Epithelial cell of prostate (primary cell): Measurements from ENCODE around the gene TUBGCP2.
"Not testable (repeated sequence)": the region's sequence is repeated elsewhere in the genome, so short reads cannot be mapped to it uniquely, and the experiment has no call there.

Experiments used
- DNase-seq: peaks from one replicate; pipeline ENCODE4 v3.0.0-alpha.2; 2011; ENCODE audit warnings: low read depth, low spot score
- H3K27ac ChIP-seq: fragments of 450-650 bp; 2 replicates; pipeline ENCODE4 v1.5.1; 2017; ENCODE audit warnings: mild to moderate bottlenecking

Gene TUBGCP2

DNA sequence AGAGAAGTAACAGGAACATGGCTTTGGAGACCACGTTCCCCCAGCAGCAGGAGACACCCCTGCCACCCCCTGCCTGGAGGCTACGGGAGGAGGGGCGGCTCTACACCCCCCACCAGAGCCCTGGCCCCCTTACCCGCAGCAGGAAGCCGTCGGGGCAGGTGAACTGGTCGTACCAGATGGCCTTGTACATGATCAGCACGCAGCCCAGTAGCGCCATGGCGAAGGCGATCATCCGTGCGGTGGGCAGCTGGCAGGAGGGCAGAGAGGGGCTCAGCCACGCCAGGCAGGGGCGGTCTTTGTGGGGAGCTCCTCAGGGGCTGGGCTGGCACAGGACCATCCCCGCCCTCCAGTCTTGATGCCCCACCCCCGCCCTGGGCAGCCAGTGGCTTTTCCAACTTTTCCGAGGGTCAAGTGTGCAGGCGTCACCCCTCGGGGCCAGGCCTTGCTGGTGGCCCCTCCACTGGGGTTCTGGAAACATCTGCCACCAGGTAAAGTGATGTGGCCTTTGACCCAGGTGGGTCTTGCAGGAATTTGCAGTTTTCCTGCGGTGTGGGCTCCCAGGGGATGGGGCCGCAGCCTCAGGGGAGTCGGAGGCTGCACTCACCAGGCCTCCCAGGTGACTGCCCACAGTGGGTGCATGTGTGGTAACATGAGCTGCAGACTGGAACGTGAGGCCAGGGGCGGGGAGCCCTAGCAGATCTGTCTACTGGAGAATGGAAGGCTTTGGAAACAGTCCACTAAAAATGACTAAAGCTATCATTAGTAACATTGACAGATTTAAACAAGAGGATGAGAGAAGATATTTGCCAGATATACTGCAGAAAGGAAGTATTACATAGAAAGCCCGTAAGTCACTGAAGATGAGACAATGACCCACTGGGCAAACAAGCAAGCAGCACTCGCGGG lies 18.3 kb upstream of the TUBGCP2 start:
- no peak overlapping the region for H3K27ac ChIP-seq
- DNase-seq: no peak

DNA sequence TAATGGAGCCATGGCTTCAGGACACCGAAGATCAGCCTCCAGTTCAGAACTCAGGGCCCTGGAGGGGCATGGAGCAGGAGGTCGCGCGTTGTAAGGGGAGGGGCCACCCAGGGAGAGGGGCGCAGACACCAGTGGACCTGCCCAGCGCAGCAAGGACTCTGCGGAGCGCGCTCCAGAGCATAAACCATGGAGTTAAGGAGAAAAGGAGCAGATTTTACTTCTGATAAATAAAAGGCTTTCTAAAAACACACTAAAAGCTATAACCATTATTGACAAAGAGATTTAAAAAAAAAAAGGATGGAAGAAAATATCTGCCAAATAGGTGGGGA lies 17.5 kb upstream of the TUBGCP2 start:
- no peak overlapping the region for H3K27ac ChIP-seq
- DNase-seq: no peak

DNA sequence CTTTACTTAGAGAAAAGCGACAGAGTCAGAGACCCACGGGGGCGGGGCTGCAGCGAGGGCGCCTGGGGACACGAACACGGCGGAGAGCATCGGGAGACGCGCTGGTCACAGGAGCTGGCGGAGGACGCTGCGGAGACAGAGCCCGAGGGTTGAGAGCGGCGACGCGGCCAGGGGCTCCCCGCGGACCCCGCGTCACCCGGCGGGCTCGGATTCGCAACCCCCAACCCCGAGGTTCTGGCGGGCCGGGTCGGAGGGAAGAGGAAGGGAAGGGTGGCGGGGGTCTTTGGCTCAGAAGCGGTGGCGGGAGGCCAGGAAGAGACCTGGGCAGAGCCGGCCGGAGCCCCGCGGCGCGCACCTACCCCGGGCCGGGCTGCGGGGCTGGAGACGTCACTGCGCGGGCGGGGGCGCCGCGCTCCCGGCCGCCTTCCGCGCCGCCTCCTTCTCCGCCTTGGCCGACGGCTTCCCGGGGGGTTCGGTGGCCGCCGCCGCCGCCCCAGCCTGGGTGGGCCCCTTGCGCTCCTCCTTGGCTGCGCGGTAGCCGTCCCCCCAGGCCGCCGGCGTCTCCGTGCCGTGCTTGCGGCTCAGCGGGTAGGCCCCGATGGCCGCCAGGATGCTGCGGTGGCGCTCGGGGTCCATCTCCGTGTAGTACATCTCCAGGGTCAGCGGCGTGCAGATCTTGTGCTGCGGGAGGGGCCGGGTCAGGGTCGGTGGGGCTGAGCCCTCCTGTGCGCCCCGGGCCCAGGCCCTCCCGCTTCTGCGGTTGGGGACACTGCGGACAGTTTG lies 17.0 kb upstream of the TUBGCP2 start:
- DNase-seq: no peak
- no peak overlapping the region for H3K27ac ChIP-seq

DNA sequence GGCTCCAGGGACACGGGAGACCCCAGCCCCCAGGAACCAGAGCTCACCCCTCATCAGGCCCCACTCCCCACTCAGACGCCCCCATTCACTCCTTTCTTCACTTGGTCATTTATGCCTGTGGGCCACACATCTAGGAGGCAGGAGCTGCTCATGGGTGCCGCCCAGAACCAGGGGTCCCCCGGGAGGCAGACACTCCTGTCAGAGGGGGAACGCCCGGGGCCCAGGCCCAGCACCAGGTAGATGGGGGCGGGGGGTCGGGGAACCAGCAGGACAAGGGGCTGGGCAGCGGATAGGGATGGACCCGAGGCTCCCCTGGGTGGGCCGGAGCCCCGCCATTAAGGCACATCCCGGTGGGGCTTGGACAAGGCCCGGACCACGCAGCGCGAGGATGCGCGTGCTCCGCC lies 16.2 kb upstream of the TUBGCP2 start:
- no peak overlapping the region for H3K27ac ChIP-seq
- DNase-seq: no peak

DNA sequence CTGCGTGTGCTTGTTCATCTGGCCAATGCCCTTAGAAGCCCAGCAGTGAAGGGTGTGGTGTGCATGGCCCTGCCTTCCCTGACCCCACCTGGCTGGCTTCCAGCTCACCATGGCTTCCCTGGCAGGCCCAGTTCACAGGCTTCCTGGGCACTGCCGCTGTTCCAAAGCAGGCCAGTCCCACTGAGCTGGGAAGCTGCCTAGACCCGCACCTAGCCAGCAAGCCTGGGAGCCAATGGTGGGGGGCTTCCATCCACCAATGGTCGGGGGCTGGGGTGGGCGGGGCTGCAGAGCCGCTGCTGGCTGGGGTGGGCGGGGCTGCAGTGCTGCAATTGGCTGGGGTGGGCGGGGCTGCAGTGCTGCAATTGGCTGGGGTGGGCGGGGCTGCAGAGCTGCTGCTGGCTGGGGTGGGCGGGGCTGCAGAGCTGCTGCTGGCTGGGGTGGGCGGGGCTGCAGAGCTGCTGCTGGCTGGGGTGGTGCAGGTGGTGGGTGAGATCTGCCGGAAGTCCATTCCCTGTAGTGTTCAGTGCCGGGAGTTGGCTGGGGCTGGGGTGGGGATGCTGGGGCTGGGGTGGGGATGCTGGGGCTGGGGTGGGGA lies 15.6 kb upstream of the TUBGCP2 start:
- no peak for DNase-seq
- H3K27ac ChIP-seq: no peak overlapping the region

DNA sequence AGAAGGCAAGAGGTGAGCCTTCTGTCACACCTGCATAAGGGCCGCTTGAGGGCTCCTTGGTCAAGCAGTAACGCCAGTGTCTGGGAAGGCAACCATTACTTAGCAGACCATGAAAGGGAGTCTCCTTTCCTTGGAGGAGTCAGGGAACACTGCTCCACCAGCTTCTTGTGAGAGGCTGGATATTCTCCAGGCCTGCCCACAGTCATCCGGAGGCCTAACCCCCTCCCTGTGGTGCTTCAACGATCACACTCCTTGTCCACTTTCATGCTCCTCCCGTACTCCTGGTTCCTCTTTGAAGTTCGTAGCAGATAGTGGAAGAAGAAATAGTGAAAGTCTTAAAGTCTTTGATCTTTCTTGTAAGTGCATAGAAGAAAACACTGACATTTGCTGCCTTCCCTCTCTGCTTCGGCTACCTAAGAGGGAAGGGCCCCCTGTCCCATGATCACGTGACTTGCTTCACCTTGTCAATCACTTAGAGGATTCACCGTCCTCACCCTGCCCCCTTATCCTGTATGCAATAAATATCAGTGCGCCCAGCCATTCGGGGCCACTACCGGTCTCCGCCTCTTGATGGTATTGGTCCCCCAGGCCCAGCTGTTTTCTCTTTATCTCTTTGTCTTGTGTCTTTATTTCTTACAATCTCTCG lies 13.5 kb upstream of the TUBGCP2 start:
- not testable (repeated sequence) for DNase-seq, H3K27ac ChIP-seq

DNA sequence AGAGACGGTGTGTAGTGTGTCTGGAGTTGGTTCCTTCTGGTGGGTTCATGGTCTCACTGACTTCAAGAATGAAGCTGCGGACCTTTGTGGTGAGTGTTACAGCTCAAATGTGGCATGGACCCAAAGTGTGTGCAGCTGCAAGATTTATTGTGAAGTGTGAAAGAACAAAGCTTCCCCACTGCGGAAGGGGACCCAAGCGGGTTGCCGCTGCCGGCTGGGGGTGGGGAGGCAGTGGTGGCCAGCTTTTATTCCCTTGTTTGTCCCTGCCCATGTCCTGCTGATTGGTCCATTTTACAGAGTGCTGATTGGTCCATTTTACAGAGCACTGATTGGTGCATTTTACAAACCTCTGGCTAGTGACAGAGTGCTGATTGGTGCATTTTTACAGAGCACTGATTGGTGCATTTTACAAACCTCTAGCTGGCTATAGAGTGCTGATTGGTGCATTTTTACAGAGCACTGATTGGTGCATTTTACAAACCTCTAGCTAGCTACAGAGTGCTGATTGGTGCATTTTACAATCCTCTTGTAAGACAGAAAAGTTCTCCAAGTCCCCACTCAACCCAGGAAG lies 12.3 kb upstream of the TUBGCP2 start:
- not testable (repeated sequence) for DNase-seq, H3K27ac ChIP-seq

DNA sequence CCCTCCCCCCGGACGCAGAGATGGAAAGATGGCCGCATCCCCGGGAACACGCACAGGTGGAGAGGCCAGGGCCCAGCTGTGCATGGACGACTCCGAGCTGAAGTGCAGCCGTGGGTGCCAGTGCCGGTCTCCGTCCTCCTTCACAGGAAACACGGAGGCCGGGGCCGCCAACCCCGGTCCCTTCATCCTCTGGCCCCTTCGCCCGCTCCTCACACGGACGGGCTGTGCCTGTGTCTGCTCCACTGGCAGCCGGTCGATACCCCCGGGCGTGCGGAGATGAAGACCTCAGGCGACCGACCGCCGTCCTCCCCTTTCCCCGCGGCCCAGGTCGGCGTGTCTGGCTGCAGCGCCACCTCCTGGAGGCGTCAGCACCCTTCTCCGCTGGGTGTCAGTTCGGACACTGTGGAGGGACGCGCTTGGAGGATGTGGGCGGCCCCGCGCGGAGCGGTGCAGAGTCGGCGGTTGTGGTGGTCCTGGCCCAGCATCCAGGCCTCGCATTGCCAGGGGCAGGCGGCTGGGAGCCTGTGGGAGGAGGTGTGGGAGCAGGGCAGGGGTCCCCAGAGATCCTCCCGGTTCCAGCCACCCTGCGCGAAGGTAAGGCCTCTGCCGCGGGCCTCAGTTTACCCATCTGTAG lies 9.9 kb upstream of the TUBGCP2 start:
- no peak overlapping the region for H3K27ac ChIP-seq
- no peak for DNase-seq

DNA sequence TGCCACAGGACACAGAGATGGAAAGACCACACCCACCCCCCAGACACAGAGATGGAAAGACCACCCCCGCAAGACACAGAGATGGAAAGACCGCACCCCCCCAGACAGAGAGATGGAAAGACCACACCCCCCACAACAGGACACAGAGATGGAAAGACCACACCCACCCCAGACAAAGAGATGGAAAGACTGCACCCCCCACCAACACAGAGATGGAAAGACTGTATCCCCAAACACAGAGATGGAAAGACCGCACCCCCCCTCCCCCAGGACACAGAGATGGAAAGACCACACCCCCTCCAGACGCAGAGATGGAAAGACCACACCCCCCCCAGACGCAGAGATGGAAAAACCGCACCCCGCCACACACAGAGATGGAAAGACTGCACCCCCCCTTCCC lies 8.1 kb upstream of the TUBGCP2 start:
- no peak for DNase-seq

DNA sequence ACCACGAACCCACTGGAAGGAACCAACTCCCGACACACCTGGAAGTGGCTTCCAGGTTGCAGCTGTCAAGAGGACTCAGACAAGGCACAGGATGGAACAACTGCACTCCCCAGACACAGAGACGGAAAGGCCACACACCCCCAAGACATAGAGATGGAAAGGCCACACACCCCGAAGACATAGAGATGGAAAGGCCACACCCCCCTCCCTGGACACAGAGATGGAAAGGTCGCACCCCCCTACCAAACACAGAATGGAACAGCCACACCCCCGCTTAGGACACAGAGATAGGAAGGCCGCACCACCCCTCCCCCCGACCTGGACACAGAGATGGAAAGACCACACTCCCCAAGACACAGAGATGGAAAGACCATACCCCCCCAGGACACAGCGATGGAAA lies 7.6 kb upstream of the TUBGCP2 start:
- no peak overlapping the region for H3K27ac ChIP-seq
- no peak for DNase-seq

More for the DNA sequence above, 8.1 kb upstream of the TUBGCP2 start:
- H3K27ac ChIP-seq: no peak overlapping the region

DNA sequence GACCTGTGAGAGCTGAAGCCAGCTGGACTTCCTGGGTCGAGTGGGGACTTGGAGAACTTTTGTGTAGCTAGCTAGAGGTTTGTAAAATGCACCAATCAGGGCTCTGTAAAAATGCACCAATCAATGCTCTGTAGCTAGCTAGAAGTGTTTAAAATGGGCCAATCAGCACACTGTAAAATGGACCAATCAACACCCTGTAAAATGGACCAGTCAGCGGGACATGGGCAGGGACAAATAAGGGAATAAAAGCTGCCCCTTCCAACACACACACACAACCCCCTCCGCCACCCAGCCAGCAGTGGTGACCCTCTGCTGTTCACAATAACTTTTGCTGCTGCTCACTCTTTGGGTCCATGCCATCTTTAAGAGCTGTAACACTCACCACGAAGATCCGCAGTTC lies 7.2 kb upstream of the TUBGCP2 start:
- DNase-seq: no peak
- H3K27ac ChIP-seq: no peak overlapping the region

DNA sequence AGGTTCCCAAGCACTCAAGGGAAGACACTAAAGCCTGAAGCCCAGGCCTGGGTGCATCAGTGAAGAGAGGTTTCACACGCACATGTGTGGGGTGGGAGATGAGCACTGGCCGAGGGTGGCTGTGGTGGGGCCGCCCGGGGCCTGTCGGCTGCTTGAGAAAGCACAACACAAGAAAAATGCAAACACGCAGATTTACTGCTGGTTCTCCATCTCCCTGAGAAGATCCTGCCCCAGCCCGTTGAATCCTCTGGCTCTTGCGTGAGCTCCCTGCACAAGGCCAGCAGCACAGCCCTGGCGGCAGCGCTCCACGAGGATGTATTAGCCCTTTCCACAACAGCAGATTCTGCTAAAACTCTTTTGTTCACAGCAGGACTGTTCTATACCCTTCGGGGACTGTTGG lies 6.2 kb upstream of the TUBGCP2 start:
- no peak for DNase-seq
- no peak overlapping the region for H3K27ac ChIP-seq

DNA sequence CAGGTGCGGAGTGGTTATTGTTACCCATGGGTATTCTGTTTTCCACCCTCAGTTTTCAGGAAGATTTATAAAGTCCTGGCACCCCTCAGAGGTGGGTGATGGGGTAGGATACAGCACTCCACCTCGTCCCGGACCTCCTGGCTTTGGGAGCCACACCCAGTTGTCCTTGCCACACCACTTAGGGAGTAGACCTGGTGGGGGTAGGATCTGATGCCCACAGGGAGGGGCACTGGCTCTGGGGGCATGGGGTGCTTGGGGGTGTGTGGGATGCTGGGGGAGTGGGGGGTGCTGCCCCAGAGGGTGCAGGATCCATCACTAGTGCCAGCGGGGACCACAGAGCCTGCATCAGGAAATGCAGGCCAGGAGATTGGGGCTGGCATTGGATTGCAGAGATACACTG lies 4.5 kb upstream of the TUBGCP2 start:
- DNase-seq: no peak
- no peak overlapping the region for H3K27ac ChIP-seq

DNA sequence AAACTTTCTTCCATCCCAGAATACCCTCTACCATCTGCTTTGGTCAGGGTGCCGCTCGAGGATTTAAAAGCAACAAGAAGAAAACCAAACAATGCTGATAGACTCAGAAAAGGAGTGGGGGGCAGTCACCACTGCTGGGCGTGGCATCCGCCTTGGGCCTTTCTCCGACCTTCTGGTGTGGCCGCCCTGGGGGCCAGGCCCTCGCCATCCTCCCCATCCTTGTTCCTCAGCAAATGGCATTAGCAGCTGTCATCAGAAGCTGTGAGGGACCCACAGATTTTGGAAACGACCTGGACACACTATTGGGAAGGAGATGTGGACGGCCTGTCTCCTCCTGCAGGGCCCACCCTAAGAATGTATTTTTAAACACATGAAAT lies 4.1 kb upstream of the TUBGCP2 start:
- DNase-seq: no peak
- H3K27ac ChIP-seq: no peak overlapping the region

DNA sequence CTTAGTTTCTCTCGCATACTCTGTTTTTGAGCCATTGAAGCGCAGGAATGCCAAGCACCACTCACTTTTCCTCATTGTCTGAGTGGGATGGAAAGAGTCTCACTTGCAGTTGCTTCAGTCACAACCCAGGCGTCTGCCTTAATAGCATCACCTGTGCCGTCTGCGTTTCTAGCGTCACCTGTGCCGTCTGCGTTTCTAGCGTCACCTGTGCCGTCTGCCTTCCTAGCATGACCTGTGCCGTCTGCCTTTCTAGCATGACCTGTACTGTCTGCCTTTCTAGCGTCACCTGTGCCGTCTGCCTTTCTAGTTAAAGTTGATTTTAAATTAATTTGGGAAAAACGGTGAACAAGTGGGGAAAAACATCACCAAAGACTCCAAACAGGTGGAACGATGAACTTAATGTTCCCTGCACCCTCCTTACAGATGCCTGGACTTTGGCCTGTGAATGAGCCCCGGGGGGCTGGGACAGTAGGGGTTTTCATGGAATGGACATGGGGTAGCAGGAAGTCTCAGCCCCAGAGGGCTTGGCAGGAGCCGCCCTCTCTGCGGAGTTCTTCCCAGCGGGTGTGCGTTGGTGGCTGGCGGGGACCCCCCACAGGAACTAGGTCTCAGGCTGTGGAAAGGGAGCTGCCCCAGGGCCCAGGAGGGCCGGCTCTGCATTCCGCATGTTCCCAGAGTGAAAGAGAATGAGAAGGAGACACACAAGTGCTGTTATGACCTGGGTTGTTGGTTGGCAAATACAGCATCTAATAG lies 3.5 kb upstream of the TUBGCP2 start:
- no peak overlapping the region for H3K27ac ChIP-seq
- DNase-seq: no peak

DNA sequence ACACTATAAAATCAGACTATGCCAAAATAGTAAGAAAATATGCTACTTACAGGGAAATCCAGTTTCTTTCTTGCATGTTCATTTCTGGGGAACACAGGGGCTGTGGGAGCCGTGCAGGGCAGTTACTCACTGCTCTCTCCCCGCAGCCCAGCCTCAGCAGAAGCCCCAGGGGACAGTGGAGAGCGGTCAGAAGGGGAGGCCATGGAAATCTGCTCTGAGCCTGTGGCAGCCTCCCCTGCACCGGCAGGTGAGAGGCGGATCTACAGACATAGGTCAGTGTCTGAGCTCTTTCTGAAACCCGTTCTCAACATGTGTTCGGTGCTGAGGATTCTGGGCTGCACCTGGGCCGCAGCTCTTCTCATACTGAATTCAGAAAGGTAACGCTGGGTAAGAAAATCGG lies 2.9 kb upstream of the TUBGCP2 start:
- no peak for DNase-seq

DNA sequence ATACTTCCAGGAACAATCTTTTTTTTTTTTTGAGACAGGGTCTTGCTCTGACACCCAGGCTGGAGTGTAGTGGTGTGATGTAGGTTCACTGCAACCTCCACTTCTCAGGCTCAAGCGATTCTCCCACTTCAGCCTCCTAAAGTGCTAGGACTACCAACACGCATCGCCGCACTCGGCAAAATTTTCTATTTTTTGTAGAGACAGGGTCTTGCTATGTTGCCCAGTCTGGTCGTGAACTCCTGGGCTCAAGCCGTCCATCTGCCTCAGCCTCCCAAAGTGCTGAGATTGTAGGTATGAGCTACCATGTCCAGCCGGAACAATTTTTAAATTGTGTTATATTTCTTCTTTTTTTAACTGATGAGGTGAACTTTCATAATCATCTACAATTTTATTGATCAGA lies 2.1 kb upstream of the TUBGCP2 start:
- H3K27ac ChIP-seq: no peak overlapping the region
- no peak for DNase-seq

More for the DNA sequence above, 2.9 kb upstream of the TUBGCP2 start:
- no peak overlapping the region for H3K27ac ChIP-seq

DNA sequence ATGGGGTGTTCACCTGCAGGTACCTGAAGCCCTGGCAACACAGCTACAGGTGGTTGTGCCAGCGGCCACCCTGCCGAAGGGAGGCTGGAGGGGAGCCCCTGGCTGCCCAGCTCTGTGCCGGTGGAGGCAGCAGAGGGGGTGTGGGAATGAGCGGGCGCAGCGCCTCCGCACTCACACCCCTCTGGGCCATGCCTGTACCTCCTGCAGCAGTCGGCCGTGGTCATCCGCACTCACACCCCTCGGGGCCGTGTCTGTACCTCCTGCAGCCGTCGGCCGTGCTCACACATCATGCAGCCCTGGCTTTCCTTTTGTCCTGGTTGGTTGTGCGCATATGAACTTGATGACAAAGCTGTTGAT lies 1.7 kb upstream of the TUBGCP2 start:
- DNase-seq: no peak
- no peak overlapping the region for H3K27ac ChIP-seq

DNA sequence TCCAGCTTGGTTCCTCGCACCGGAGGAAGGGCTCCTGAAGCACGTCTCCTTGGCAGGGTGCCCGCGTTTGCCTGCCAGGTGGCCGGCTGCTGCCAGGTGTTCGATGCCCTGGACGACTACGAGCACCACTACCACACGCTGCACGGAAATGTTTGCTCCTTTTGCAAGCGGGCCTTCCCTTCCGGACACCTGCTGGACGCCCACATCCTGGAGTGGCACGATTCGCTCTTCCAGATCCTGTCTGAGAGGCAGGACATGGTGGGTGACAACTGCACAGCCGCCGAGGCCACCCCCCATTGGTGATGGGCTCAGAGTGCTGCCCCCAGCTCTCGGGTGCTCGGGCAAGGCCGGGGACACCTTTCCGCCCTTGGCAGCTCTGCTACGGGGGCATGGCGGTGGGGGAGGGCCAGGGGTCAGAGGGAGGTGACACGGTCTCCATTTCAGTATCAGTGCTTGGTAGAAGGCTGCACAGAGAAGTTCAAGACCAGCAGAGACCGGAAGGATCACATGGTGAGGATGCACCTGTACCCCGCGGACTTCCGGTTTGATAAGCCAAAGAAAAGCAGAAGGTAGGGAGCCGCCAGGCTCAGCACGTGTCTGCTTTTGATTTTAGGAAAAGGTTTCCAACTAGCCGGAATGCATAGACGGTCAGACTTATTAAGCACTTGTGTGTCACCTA lies 1.2 kb upstream of the TUBGCP2 start:
- no peak for DNase-seq
- no peak overlapping the region for H3K27ac ChIP-seq
